ENCODE measurements around the gene CEP57. TPM values are rescaled to one million over a fixed set of nuclear protein-coding genes. Genes with fewer than 3 reads are reported as not detected.

The CEP57 gene
- total RNA-seq, 6 experiments from 2014 or later, result 25.5 to 46.2 (median 36.1) TPM

GRCh38 chr11:95821640-95822039 lies 31.3 kb downstream of the CEP57 start:
- TF ChIP-seq POLR2A (IDR thresholded peaks at IDR 0.05) (no peak), CTCF (IDR thresholded peaks at IDR 0.05) (no peak)
- ATAC-seq, result no peak
- no peaks in the 10 kb centered on the region for H3K4me1 ChIP-seq

GRCh38 chr11:95827696-95828095 lies 37.4 kb downstream of the CEP57 start:
- Histone ChIP-seq H3K4me3 (no peak overlapping the region), H3K36me3 (peaks cover 0 to 31% (median 12%) of the 10 kb centered on the region in 4 donors), H3K27me3 (no peaks in the 10 kb centered on the region), H3K9me3 (no peaks in the 10 kb centered on the region), H3K27ac (no peak overlapping the region), H3K4me1 (no peaks in the 10 kb centered on the region)
- WGBS (ENCODE audit: insufficient coverage, low coverage, low lambda C conversion rate, missing lambda C conversion rate), result 87% methylated on average over 4 of the region's 4 CpGs
- DNase-seq (no peak), ATAC-seq (no peak)
- intact Hi-C loops (cut with DNase I), result no loop called here
- TF ChIP-seq CTCF (IDR thresholded peaks at IDR 0.05) (no peak), POLR2A (IDR thresholded peaks at IDR 0.05) (no peak)

More at GRCh38 chr11:95821640-95822039, 31.3 kb downstream of the CEP57 start:
- no peak overlapping the region for H3K27ac ChIP-seq
- H3K9me3 ChIP-seq, result no peaks in the 10 kb centered on the region
- WGBS (ENCODE audit: insufficient coverage, low coverage, low lambda C conversion rate, missing lambda C conversion rate), result 65% methylated on average over 2 of the region's 2 CpGs
- peaks cover 0 to 40% (median 9%) of the 10 kb centered on the region in 4 donors for H3K36me3 ChIP-seq
- no peaks in the 10 kb centered on the region for H3K27me3 ChIP-seq
- no peak overlapping the region for H3K4me3 ChIP-seq
- intact Hi-C loops (cut with DNase I), result no loop called here
- no peak for DNase-seq

GRCh38 chr11:95829580-95830259 lies 39.4 kb downstream of the CEP57 start:
- no peak for TF ChIP-seq POLR2A (IDR thresholded peaks at IDR 0.05)
- TF ChIP-seq CTCF (IDR thresholded peaks at IDR 0.05), result no peak
- DNase-seq, result no peak
- no peak for ATAC-seq
- Histone ChIP-seq H3K27ac (no peak overlapping the region), H3K4me3 (no peak overlapping the region), H3K9me3 (no peaks in the 10 kb centered on the region), H3K27me3 (no peaks in the 10 kb centered on the region), H3K36me3 (peaks cover 0 to 33% (median 15%) of the 10 kb centered on the region in 4 donors), H3K4me1 (no peaks in the 10 kb centered on the region)
- 88% methylated on average over 1 of the region's 1 CpG for WGBS (ENCODE audit: insufficient coverage, low coverage, low lambda C conversion rate, missing lambda C conversion rate)
- intact Hi-C loops (cut with DNase I), result no loop called here

GRCh38 chr11:95831198-95831883 lies 41.0 kb downstream of the CEP57 start:
- H3K4me1 ChIP-seq, result no peaks in the 10 kb centered on the region
- H3K27me3 ChIP-seq, result no peaks in the 10 kb centered on the region
- H3K27ac ChIP-seq, result no peak overlapping the region
- no peak for DNase-seq
- no peak overlapping the region for H3K4me3 ChIP-seq
- intact Hi-C loops (cut with DNase I), result no loop called here
- H3K9me3 ChIP-seq, result no peaks in the 10 kb centered on the region
- TF ChIP-seq CTCF (IDR thresholded peaks at IDR 0.05) (no peak), POLR2A (IDR thresholded peaks at IDR 0.05) (no peak)
- H3K36me3 ChIP-seq, result peaks cover 0 to 40% (median 16%) of the 10 kb centered on the region in 4 donors
- 83% methylated on average over 2 of the region's 2 CpGs for WGBS (ENCODE audit: insufficient coverage, low coverage, low lambda C conversion rate, missing lambda C conversion rate)
- ATAC-seq, result no peak

Data from right lobe of liver (tissue), 6 donors.